Measurements from ENCODE around the gene PDE10A. TPM values are rescaled to one million over a fixed set of nuclear protein-coding genes. Genes with fewer than 3 reads are reported as not detected.

The PDE10A gene
- total RNA-seq, 1 experiment from 2014 or later: 0.31 TPM

DNA sequence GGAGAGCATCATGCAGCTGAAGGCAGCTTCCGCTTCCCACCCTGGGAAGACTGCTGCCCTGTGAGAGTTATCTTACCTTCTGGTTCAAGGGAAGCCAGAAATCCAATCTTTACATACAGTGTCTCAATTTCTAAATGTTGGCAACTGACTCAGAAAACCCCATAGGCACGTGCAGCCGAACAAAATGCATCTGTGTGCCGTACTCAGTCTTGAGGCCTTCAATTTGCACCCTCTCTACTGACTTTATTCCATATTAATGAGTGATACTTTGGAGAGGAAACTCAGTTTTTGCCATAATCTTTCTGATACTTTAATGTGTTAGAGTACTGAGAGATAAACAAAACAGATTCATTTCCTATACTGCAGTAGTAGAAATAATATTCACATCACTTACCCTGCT lies 181.1 kb downstream of the PDE10A start:
- Histone ChIP-seq H3K79me2 (ENCODE audit: insufficient read depth, low read length) (no peaks in the 10 kb centered on the region), H3K56ac (ENCODE audit: insufficient read length, low read depth, low read length) (no peak overlapping the region), H3K27me3 (ENCODE audit: insufficient read depth, low read length) (no peaks in the 10 kb centered on the region), H3K27ac (ENCODE audit: insufficient read length, low read depth, low read length) (no peak overlapping the region), H3K14ac (ENCODE audit: insufficient read depth, low read length) (no peak overlapping the region), H3K4me1 (ENCODE audit: insufficient read depth, low read length) (0 out of 2 replicates have a peak, but pooled peaks cover 2% of the 10 kb centered on the region), H2BK12ac (ENCODE audit: insufficient read length, low read depth, low read length) (no peak overlapping the region), H2BK120ac (ENCODE audit: low read depth, low read length, poor library complexity, severe bottlenecking) (no peak overlapping the region), H3K4me2 (ENCODE audit: insufficient read depth, insufficient read length, low read length) (no peak overlapping the region), H3K4ac (ENCODE audit: low read depth, low read length) (no peak overlapping the region), H2BK20ac (ENCODE audit: low read depth, low read length, poor library complexity, severe bottlenecking) (no peak overlapping the region), H3K9ac (ENCODE audit: extremely low read depth, insufficient read length, low read length) (no peak overlapping the region), H2BK15ac (ENCODE audit: low read depth, low read length) (peak overlapping the region; percentile 80; the same call in 1 of the 2 replicates), H2AK5ac (ENCODE audit: insufficient read length, low read length) (no peak overlapping the region), H3K9me3 (ENCODE audit: control insufficient read depth, low read depth, low read length) (no peaks in the 10 kb centered on the region), H4K20me1 (ENCODE audit: control insufficient read depth, insufficient read depth, insufficient read length) (no peaks in the 10 kb centered on the region), H3K18ac (ENCODE audit: insufficient read length, low read depth, low read length) (no peak overlapping the region), H3T11ph (ENCODE audit: low read length) (no peak overlapping the region), H3K79me1 (ENCODE audit: insufficient read depth, low read depth, low read length, poor library complexity, severe bottlenecking) (no peaks in the 10 kb centered on the region), H3K23ac (ENCODE audit: insufficient read length, low read depth, low read length) (no peak overlapping the region), H4K8ac (replicated peaks; ENCODE audit: insufficient read length, low read depth, low read length) (no peak overlapping the region), H2AFZ (ENCODE audit: low read length) (no peak overlapping the region), H4K5ac (ENCODE audit: insufficient read length, low read depth, low read length) (no peak overlapping the region), H2BK5ac (ENCODE audit: insufficient read length, low read length) (no peak overlapping the region), H4K91ac (ENCODE audit: insufficient read length, low read depth, low read length) (no peak overlapping the region), H3K23me2 (ENCODE audit: insufficient read length, low read depth, low read length, poor library complexity, severe bottlenecking) (no peaks in the 10 kb centered on the region)
- no peaks in the 10 kb centered on the region; the same call in 1 of the 2 replicates for H3K27me3 Mint-ChIP-seq (ENCODE audit: low read depth)
- H3K36me3 Mint-ChIP-seq (ENCODE audit: insufficient read depth in 1 of 3, low read depth in 3 of 3): no peaks in the 10 kb centered on the region
- DNase-seq: no peak
- no CpG with 5 or more reads among the region's 4 CpGs for WGBS (ENCODE audit: extremely low coverage, insufficient read length, low lambda C conversion rate)
- H3K4me1 Mint-ChIP-seq: peaks cover 11% of the 10 kb centered on the region in 2 experiments
- H3K9me3 Mint-ChIP-seq: no peaks in the 10 kb centered on the region
- TF ChIP-seq, protein P1, sequence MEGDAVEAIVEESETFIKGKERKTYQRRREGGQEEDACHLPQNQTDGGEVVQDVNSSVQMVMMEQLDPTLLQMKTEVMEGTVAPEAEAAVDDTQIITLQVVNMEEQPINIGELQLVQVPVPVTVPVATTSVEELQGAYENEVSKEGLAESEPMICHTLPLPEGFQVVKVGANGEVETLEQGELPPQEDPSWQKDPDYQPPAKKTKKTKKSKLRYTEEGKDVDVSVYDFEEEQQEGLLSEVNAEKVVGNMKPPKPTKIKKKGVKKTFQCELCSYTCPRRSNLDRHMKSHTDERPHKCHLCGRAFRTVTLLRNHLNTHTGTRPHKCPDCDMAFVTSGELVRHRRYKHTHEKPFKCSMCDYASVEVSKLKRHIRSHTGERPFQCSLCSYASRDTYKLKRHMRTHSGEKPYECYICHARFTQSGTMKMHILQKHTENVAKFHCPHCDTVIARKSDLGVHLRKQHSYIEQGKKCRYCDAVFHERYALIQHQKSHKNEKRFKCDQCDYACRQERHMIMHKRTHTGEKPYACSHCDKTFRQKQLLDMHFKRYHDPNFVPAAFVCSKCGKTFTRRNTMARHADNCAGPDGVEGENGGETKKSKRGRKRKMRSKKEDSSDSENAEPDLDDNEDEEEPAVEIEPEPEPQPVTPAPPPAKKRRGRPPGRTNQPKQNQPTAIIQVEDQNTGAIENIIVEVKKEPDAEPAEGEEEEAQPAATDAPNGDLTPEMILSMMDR (conservative IDR thresholded peaks at IDR 0.05): no peak
- H3K4me3 Mint-ChIP-seq: no peak overlapping the region
- H3K27ac Mint-ChIP-seq: no peak overlapping the region

Measured in H9 (cell line).